ENCODE data around the gene C3.
A peak's percentile ranks its signal among the peaks of the same experiment; 100 is the strongest.
"Not testable (repeated sequence)": the region's sequence is repeated elsewhere in the genome, so short reads cannot be mapped to it uniquely, and the experiment has no call there.

Gene C3

GRCh38 chr19:6648141-6648715 is 72.2 kb downstream of the C3 start:
- peaks cover 16% of the 10 kb centered on the region for H3K27me3 ChIP-seq (replicated peaks; ENCODE audit: control insufficient read depth, insufficient read depth, low read length)

DNA sequence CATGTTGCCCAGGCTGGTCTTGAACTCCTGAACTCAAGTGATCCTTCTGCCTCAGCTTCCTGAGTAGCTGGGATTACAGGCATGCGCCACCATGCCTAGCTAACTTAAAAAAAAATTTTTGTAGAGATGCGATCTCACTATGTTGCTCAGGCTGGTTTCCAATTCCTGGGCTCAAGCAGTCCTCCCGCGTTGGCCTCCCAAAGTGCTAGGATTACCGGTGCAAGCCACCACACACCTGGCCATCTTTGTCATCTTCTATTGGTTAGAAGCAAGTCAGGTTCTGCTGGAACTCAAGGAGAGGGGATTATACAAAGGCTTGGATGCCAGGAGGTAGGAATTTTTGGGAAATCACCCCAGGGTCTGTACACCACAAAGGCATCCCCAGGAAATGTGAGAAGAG is 75.7 kb downstream of the C3 start:
- Histone ChIP-seq H3K36me3 (ENCODE audit: control insufficient read depth, insufficient read depth, low read length, severe bottlenecking) (no peaks in the 10 kb centered on the region), H3K9ac (ENCODE audit: low read length) (no peak overlapping the region), H3K9me3 (ENCODE audit: control insufficient read depth, low read length) (peaks cover 5% of the 10 kb centered on the region), H3K27me3 (replicated peaks; ENCODE audit: control insufficient read depth, insufficient read depth, low read length) (peaks cover 23% of the 10 kb centered on the region), H3K4me1 (ENCODE audit: control insufficient read depth, insufficient read depth, low read length) (no peaks in the 10 kb centered on the region), H3K4me3 (ENCODE audit: low read length) (no peak overlapping the region)
- no peak for DNase-seq (ENCODE audit: low read depth)

More at GRCh38 chr19:6648141-6648715, 72.2 kb downstream of the C3 start:
- DNase-seq (ENCODE audit: low read depth), result no peak
- Histone ChIP-seq H3K9ac (ENCODE audit: low read length) (no peak overlapping the region), H3K4me1 (ENCODE audit: control insufficient read depth, insufficient read depth, low read length) (no peaks in the 10 kb centered on the region), H3K36me3 (ENCODE audit: control insufficient read depth, insufficient read depth, low read length, severe bottlenecking) (no peaks in the 10 kb centered on the region), H3K9me3 (ENCODE audit: control insufficient read depth, low read length) (peaks cover 13% of the 10 kb centered on the region), H3K4me3 (ENCODE audit: low read length) (no peak overlapping the region)

DNA sequence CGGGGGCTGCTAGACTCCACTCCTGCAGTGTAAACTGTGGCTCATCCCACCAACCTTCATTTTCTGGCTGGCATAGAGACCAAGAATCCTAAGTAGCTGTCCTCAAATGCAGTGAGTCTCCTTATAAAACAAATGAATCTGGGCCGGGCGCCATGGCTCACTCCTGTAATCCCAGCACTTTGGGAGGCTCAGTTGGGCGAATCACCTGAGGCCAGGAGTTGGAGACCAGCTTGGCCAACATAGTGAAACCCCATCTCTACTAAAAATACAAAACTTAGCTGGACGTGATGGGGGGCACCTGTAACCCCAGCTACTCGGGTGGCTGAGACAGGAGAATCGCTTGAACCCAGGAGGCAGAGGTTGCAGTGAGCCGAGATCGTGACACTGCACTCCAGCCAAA is 80.1 kb downstream of the C3 start:
- not testable (repeated sequence) for H3K9ac ChIP-seq (ENCODE audit: low read length); H3K36me3 ChIP-seq (ENCODE audit: control insufficient read depth, insufficient read depth, low read length, severe bottlenecking); H3K4me3 ChIP-seq (ENCODE audit: low read length); H3K27me3 ChIP-seq (replicated peaks; ENCODE audit: control insufficient read depth, insufficient read depth, low read length); H3K9me3 ChIP-seq (ENCODE audit: control insufficient read depth, low read length); H3K4me1 ChIP-seq (ENCODE audit: control insufficient read depth, insufficient read depth, low read length); DNase-seq (ENCODE audit: low read depth)

GRCh38 chr19:6639439-6639838 is 81.0 kb downstream of the C3 start:
- peaks cover 7% of the 10 kb centered on the region for H3K27me3 ChIP-seq (replicated peaks; ENCODE audit: control insufficient read depth, insufficient read depth, low read length)
- H3K9me3 ChIP-seq (ENCODE audit: control insufficient read depth, low read length), result no peaks in the 10 kb centered on the region
- H3K36me3 ChIP-seq (ENCODE audit: control insufficient read depth, insufficient read depth, low read length, severe bottlenecking), result no peaks in the 10 kb centered on the region
- no peak overlapping the region for H3K4me3 ChIP-seq (ENCODE audit: low read length)
- DNase-seq (ENCODE audit: low read depth), result no peak
- no peaks in the 10 kb centered on the region for H3K4me1 ChIP-seq (ENCODE audit: control insufficient read depth, insufficient read depth, low read length)
- no peak overlapping the region for H3K9ac ChIP-seq (ENCODE audit: low read length)

- DNase-seq (ENCODE audit: low read depth); H3K4me3 ChIP-seq (ENCODE audit: low read length); H3K27me3 ChIP-seq (replicated peaks; ENCODE audit: control insufficient read depth, insufficient read depth, low read length); H3K9me3 ChIP-seq (ENCODE audit: control insufficient read depth, low read length); H3K4me1 ChIP-seq (ENCODE audit: control insufficient read depth, insufficient read depth, low read length); H3K9ac ChIP-seq (ENCODE audit: low read length); H3K36me3 ChIP-seq (ENCODE audit: control insufficient read depth, insufficient read depth, low read length, severe bottlenecking): not testable (repeated sequence)
These were observed 87.0 kb downstream of the C3 start for GRCh38 chr19:6633456-6633813.

DNA sequence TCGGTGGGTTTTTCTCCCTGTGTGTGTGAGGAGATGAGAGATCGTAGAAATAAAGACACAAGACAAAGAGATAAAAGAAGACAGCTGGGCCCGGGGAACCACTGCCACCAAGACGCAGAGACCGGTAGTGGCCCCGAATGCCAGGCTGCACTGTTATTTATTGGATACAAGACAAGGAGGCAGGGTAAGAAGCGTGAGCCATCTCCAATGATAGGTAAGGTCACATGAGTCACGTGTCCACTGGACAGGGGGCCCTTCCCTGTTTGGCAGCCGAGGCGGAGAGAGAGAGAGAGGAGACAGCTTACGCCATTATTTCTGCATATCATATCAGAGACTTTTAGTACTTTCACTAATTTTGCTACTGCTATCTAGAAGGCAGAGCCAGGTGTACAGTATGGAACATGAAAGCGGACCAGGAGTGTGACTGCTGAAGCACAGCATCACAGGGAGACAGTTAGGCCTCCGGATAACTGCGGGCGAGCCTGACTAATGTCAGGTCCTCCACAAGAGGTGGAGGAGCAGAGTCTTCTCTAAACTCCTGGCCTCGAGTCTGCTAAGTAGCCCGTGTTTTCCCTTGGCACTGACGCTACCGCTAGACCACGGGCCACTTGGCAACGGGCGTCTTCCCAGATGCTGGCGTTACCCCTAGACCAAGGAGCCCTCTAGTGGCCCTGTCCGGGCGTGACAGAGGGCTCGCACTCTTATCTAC is 87.5 kb downstream of the C3 start:
- not testable (repeated sequence) for H3K9me3 ChIP-seq (ENCODE audit: control insufficient read depth, low read length); H3K9ac ChIP-seq (ENCODE audit: low read length); H3K4me1 ChIP-seq (ENCODE audit: control insufficient read depth, insufficient read depth, low read length); H3K27me3 ChIP-seq (replicated peaks; ENCODE audit: control insufficient read depth, insufficient read depth, low read length); H3K4me3 ChIP-seq (ENCODE audit: low read length); H3K36me3 ChIP-seq (ENCODE audit: control insufficient read depth, insufficient read depth, low read length, severe bottlenecking)
- peak; percentile 74 for DNase-seq (ENCODE audit: low read depth)

GRCh38 chr19:6632002-6632621 is 88.3 kb downstream of the C3 start:
- no peaks in the 10 kb centered on the region for H3K9me3 ChIP-seq (ENCODE audit: control insufficient read depth, low read length)
- peaks cover 3% of the 10 kb centered on the region for H3K4me1 ChIP-seq (ENCODE audit: control insufficient read depth, insufficient read depth, low read length)
- peak; percentile 94 for DNase-seq (ENCODE audit: low read depth)
- no peak overlapping the region for H3K9ac ChIP-seq (ENCODE audit: low read length)
- no peaks in the 10 kb centered on the region for H3K36me3 ChIP-seq (ENCODE audit: control insufficient read depth, insufficient read depth, low read length, severe bottlenecking)
- peaks cover 3% of the 10 kb centered on the region for H3K27me3 ChIP-seq (replicated peaks; ENCODE audit: control insufficient read depth, insufficient read depth, low read length)
- H3K4me3 ChIP-seq (ENCODE audit: low read length), result no peak overlapping the region
